Effector CD8-positive, alpha-beta T cell (primary cell): ENCODE measurements around the gene CAMSAP1.

ENCODE experiments used
- DNase-seq: peaks from one replicate; lab custom pipeline; 2025; lab: John Stamatoyannopoulos, UW

Gene CAMSAP1

GRCh38 chr9:135759676-135760300 lies 147.6 kb downstream of the CAMSAP1 start:
- DNase-seq: no peak

GRCh38 chr9:135758870-135759269 lies 148.5 kb downstream of the CAMSAP1 start:
- no peak for DNase-seq
